ENCODE measurements around the gene PLCH2. TPM values are rescaled to one million over a fixed set of nuclear protein-coding genes. Genes with fewer than 3 reads are reported as not detected.

Gene PLCH2
- total RNA-seq, 4 donors from 2014 or later: 1.00 to 7.3 (median 4.6) TPM

DNA sequence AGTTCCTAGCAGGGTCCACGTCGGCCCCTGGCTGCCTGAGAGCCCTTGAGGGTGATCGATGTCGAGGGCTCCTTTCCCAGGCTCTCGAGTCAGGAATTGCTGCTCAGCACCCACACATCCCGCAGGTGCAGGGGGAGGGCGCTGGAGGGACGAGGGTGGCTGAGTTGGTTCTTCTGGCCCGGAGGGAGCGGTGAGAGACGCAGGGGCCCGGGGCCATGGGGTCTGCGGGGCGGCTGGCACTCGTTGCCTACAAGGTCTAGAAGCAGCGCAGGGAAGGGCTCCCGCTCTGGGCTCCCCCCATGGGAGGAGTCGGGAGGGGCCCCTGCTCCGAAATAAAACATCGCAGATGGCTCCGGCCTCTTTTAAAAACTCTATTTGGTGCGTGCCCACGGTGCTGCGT lies 32.1 kb downstream of the PLCH2 start:
- no peak for TF ChIP-seq POLR2A (IDR thresholded peaks at IDR 0.05)
- no peak for TF ChIP-seq EP300 (IDR thresholded peaks at IDR 0.05; ENCODE audit: low read depth)
- no peak for TF ChIP-seq CTCF (IDR thresholded peaks at IDR 0.05)
- in situ Hi-C loops (cut with MboI; ENCODE audit: low pct_ligation_motif_present in 1 of 4, low pct_unique_long_range_greater_than_20kb in 1 of 4, low sequenced_read_pairs in 3 of 4) (no loop called here), intact Hi-C loops (cut with DNase I; ENCODE audit: low total_unique reads) (no loop called here)
- 89% methylated on average over 22 of the region's 24 CpGs; no CpG with 5 or more reads in 1 of the 2 donors for WGBS, 2 donors (ENCODE audit: low coverage in 1 of 2)
- DNase-seq: no peak
- no peak overlapping the region for H3K27ac ChIP-seq
- H3K9me3 ChIP-seq: no peaks in the 10 kb centered on the region
- H3K4me3 ChIP-seq: no peak overlapping the region
- peaks cover 0 to 3% (median 0%) of the 10 kb centered on the region in 4 donors for H3K4me1 ChIP-seq
- peaks cover 0 to 35% (median 16%) of the 10 kb centered on the region in 4 donors for H3K36me3 ChIP-seq
- peaks cover 28% of the 10 kb centered on the region for H3K27me3 ChIP-seq

- no peak overlapping the region for H3K4me3 ChIP-seq
- peaks cover 23% of the 10 kb centered on the region for H3K27me3 ChIP-seq
- H3K27ac ChIP-seq: no peak overlapping the region
- peaks cover 0 to 40% (median 18%) of the 10 kb centered on the region in 4 donors for H3K36me3 ChIP-seq
- no peaks in the 10 kb centered on the region for H3K9me3 ChIP-seq
- in situ Hi-C loops (cut with MboI; ENCODE audit: low pct_ligation_motif_present in 1 of 4, low pct_unique_long_range_greater_than_20kb in 1 of 4, low sequenced_read_pairs in 3 of 4) (no loop called here), intact Hi-C loops (cut with DNase I; ENCODE audit: low total_unique reads) (no loop called here)
- TF ChIP-seq POLR2A (IDR thresholded peaks at IDR 0.05) (no peak), POLR2AphosphoS5 (IDR thresholded peaks at IDR 0.05) (no peak), CTCF (IDR thresholded peaks at IDR 0.05) (no peak), EP300 (IDR thresholded peaks at IDR 0.05; ENCODE audit: low read depth) (no peak)
- WGBS, 2 donors (ENCODE audit: low coverage in 1 of 2): 92% methylated on average over 29 of the region's 29 CpGs; no CpG with 5 or more reads in 1 of the 2 donors
- no peak for DNase-seq
- H3K4me1 ChIP-seq: peaks cover 0 to 3% (median 0%) of the 10 kb centered on the region in 4 donors
These were observed 32.7 kb downstream of the PLCH2 start for GRCh38 chr1:2508751-2509150.

DNA sequence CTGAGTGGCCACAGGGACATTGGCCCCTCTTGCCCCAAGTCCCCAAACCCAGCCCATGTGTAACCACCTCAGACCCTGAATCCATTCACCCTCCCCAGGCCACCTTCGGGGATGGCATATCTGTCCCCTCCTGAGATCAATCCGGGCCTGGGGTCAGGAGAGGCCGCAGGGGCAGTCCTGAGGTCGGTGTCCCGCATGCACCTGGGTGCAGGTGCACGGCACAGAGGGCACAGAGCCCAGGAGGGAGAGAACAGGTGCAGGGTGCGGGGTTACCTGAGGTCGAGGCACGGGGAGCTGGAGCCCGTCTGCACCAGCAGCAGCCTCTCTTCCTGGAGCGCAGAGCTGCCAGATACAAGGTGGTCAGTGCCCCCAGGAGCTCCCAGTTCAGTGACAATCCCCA lies 33.5 kb downstream of the PLCH2 start:
- Histone ChIP-seq H3K27me3 (peaks cover 14% of the 10 kb centered on the region), H3K4me1 (peaks cover 0 to 3% (median 0%) of the 10 kb centered on the region in 4 donors), H3K36me3 (peaks cover 0 to 46% (median 21%) of the 10 kb centered on the region in 4 donors), H3K9me3 (no peaks in the 10 kb centered on the region), H3K4me3 (no peak overlapping the region), H3K27ac (no peak overlapping the region)
- DNase-seq: no peak
- in situ Hi-C loops (cut with MboI; ENCODE audit: low pct_ligation_motif_present in 1 of 4, low pct_unique_long_range_greater_than_20kb in 1 of 4, low sequenced_read_pairs in 3 of 4) (no loop called here), intact Hi-C loops (cut with DNase I; ENCODE audit: low total_unique reads) (no loop called here)
- WGBS, 2 donors (ENCODE audit: low coverage in 1 of 2): 80% methylated on average over 8 of the region's 11 CpGs; no CpG with 5 or more reads in 1 of the 2 donors
- TF ChIP-seq POLR2AphosphoS5 (IDR thresholded peaks at IDR 0.05) (no peak), EP300 (IDR thresholded peaks at IDR 0.05; ENCODE audit: low read depth) (no peak), CTCF (IDR thresholded peaks at IDR 0.05) (no peak), POLR2A (IDR thresholded peaks at IDR 0.05) (no peak)

DNA sequence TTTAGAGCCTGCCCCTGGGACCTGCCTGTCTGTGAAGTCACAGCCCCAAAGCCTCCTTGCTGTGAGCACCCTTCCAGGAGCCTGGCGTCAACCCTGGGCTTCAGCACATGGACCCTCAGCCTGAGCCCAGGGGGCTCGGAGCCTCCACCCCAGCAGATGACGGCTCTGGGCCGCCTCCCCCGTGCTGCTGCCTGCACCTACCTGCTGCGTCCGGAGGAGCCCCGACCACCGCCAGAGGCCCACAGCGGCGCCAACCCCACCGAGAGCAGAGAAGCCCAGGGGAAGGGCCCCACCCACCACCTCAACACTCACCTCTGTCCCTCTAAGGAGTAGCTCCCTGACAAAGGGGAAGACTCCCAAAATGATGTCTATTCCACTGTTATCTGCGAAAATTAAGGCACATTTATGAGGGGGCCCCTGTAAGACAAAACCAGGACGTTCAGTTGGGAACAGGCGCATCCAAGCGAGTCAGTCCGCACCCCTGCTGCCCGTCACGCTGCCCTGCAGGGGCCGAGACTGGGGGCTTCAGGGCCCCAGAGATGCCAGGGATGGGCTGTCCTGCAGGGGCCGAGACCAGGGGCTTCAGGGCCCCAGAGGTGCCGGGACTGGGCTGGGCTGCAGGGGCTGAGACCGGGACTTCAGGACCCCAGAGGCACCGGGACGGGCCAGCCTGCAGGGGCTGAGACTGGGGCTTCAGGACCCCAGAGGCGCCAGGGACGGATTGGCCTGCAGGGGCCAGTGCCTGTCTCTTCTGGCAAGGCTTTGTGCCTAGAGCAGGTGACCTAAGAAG lies 34.5 kb downstream of the PLCH2 start:
- 94% methylated on average over 23 of the region's 27 CpGs; no CpG with 5 or more reads in 1 of the 2 donors for WGBS, 2 donors (ENCODE audit: low coverage in 1 of 2)
- Histone ChIP-seq H3K4me3 (no peak overlapping the region), H3K36me3 (peaks cover 0 to 46% (median 21%) of the 10 kb centered on the region in 4 donors), H3K27ac (no peak overlapping the region), H3K27me3 (peaks cover 4% of the 10 kb centered on the region), H3K4me1 (no peaks in the 10 kb centered on the region), H3K9me3 (no peaks in the 10 kb centered on the region)
- no peak for TF ChIP-seq EP300 (IDR thresholded peaks at IDR 0.05; ENCODE audit: low read depth)
- no peak for TF ChIP-seq POLR2A (IDR thresholded peaks at IDR 0.05)
- TF ChIP-seq POLR2AphosphoS5 (IDR thresholded peaks at IDR 0.05): no peak
- no peak for TF ChIP-seq CTCF (IDR thresholded peaks at IDR 0.05)
- in situ Hi-C loops (cut with MboI; ENCODE audit: low pct_ligation_motif_present in 1 of 4, low pct_unique_long_range_greater_than_20kb in 1 of 4, low sequenced_read_pairs in 3 of 4) (no loop called here), intact Hi-C loops (cut with DNase I; ENCODE audit: low total_unique reads) (no loop called here)
- DNase-seq: no peak

All from transverse colon (tissue), 4 donors.